HEK293T (cell line): ENCODE results near the gene PIM1.

ENCODE experiments used
- CTCF ChIA-PET: fragments of 350-600 bp; formaldehyde crosslinking; extraction: SDS; loops from one replicate; lab custom pipeline; 2021; ENCODE audit warnings: antibody characterized with exemption, inconsistent platforms; lab: Yijun Ruan, JAX
- POLR2A ChIA-PET: fragments of 350-600 bp; formaldehyde crosslinking; extraction: SDS; loops from one replicate; lab custom pipeline; 2020; ENCODE audit warnings: antibody characterized with exemption, inconsistent platforms; lab: Yijun Ruan, JAX
- DNase-seq: peaks from one replicate; pipeline ENCODE4 v3.0.0; 2012; ENCODE audit warnings: mixed read lengths; ENCODE audit errors: extremely low spot score
- ARNT ChIP-seq: fragments of 450-650 bp; IDR thresholded peaks from 2 replicates; pipeline ENCODE4 v1.6.1; 2017; ENCODE audit warnings: mild to moderate bottlenecking
- BHLHE40 ChIP-seq: fragments of 450-650 bp; IDR thresholded peaks from 2 replicates; pipeline ENCODE4 v1.6.1; 2016; ENCODE audit warnings: mild to moderate bottlenecking, moderate library complexity, borderline replicate concordance
- CTBP1 ChIP-seq: fragments of 450-650 bp; IDR thresholded peaks from 2 replicates; pipeline ENCODE4 v1.6.1; 2016; ENCODE audit warnings: borderline replicate concordance
- ELF4 ChIP-seq: fragments of 450-650 bp; IDR thresholded peaks from 2 replicates; pipeline ENCODE4 v1.6.1; 2017; ENCODE audit warnings: antibody characterized with exemption
- FOXA1 ChIP-seq: fragments of 450-650 bp; IDR thresholded peaks from 2 replicates; pipeline ENCODE4 v1.6.1; 2016; ENCODE audit warnings: mild to moderate bottlenecking
- FOXK2 ChIP-seq: fragments of 450-650 bp; IDR thresholded peaks from 2 replicates; pipeline ENCODE4 v1.6.1; 2016; ENCODE audit warnings: mild to moderate bottlenecking
- FOXM1 ChIP-seq: fragments of 450-650 bp; IDR thresholded peaks from 2 replicates; pipeline ENCODE4 v1.6.1; 2017; ENCODE audit warnings: mild to moderate bottlenecking, borderline replicate concordance
- HDGF ChIP-seq: fragments of 450-650 bp; IDR thresholded peaks from 2 replicates; pipeline ENCODE4 v1.6.1; 2017; ENCODE audit warnings: antibody characterized with exemption, borderline replicate concordance
- L3MBTL2 ChIP-seq: fragments of 450-650 bp; conservative IDR thresholded peaks from 2 replicates; pipeline ENCODE4 v1.6.1; 2016; ENCODE audit warnings: mild to moderate bottlenecking
- LEF1 ChIP-seq: fragments of 450-650 bp; IDR thresholded peaks from 2 replicates; pipeline ENCODE4 v1.6.1; 2017; ENCODE audit warnings: mild to moderate bottlenecking, borderline replicate concordance
- NFRKB ChIP-seq: fragments of 450-650 bp; IDR thresholded peaks from 2 replicates; pipeline ENCODE4 v1.6.1; 2016; ENCODE audit warnings: mild to moderate bottlenecking, moderate library complexity
- PKNOX1 ChIP-seq: fragments of 450-650 bp; IDR thresholded peaks from 2 replicates; pipeline ENCODE4 v1.6.1; 2016
- SP1 ChIP-seq: fragments of 450-650 bp; IDR thresholded peaks from 2 replicates; pipeline ENCODE4 v1.6.1; 2017
- SUZ12 ChIP-seq: fragments of 450-650 bp; IDR thresholded peaks from 2 replicates; pipeline ENCODE4 v1.6.1; 2016; ENCODE audit warnings: mild to moderate bottlenecking
- TARDBP ChIP-seq: fragments of 450-650 bp; IDR thresholded peaks from 2 replicates; pipeline ENCODE4 v1.6.1; 2016
- ZNF384 ChIP-seq: fragments of 450-650 bp; IDR thresholded peaks from 2 replicates; pipeline ENCODE4 v1.6.1; 2016

PIM1 gene

GRCh38 chr6:37141281-37142049, 28.5 kb upstream of the PIM1 start:
- CTCF ChIA-PET = interaction anchor here (0.6 to 0.7 kb wide), 2 partner anchors 23 to 82 kb away, joined by 3 to 6 read pairs; no protein-coding TSS in a partner anchor
- peak; percentile 55; the same call in 1 of the 2 replicates for TF ChIP-seq ZNF384
- TF ChIP-seq TARDBP = no peak
- no peak for DNase-seq
- POLR2A ChIA-PET = interaction anchor here (0.8 to 1.9 kb wide), 4 partner anchors 11 to 29 kb away, joined by 3 to 8 read pairs (median 4); partner anchors contain the start of gene PIM1

- ChIA-PET POLR2A (interaction anchor here (0.8 to 1.9 kb wide), 4 partner anchors 11 to 29 kb away, joined by 3 to 8 read pairs (median 4); partner anchors contain the start of gene PIM1), CTCF (interaction anchor here (0.6 kb wide), 2 partner anchors 22 to 96 kb away, joined by 3 to 8 read pairs; no protein-coding TSS in a partner anchor)
- DNase-seq = no peak
- TF ChIP-seq SP1 (no peak), HDGF (no peak), TARDBP (no peak), PKNOX1 (no peak), ELF4 (no peak), L3MBTL2 (no peak), FOXM1 (no peak), CTBP1 (no peak), FOXA1 (no peak), ZNF384 (no peak), ARNT (no peak), LEF1 (no peak)
Observed at GRCh38 chr6:37142050-37142614, 27.8 kb upstream of the PIM1 start.

GRCh38 chr6:37143585-37143984, 26.4 kb upstream of the PIM1 start:
- TF ChIP-seq FOXK2 (no peak), TARDBP (no peak), CTBP1 (no peak), SP1 (no peak), FOXA1 (no peak), ELF4 (no peak), L3MBTL2 (no peak), HDGF (no peak), ARNT (no peak)
- CTCF ChIA-PET = no interaction called here
- DNase-seq = no peak
- POLR2A ChIA-PET = no interaction called here

GRCh38 chr6:37145443-37145842, 24.5 kb upstream of the PIM1 start:
- no peak for TF ChIP-seq HDGF
- TF ChIP-seq FOXM1 = no peak
- no peak for TF ChIP-seq FOXA1
- no peak for TF ChIP-seq ELF4
- TF ChIP-seq ZNF384 = no peak
- TF ChIP-seq LEF1 = no peak
- no peak for TF ChIP-seq ARNT
- no peak for TF ChIP-seq CTBP1
- TF ChIP-seq SUZ12 = no peak
- TF ChIP-seq FOXK2 = no peak
- no peak for TF ChIP-seq PKNOX1
- TF ChIP-seq TARDBP = no peak
- POLR2A ChIA-PET = interaction anchor here (1.0 kb wide), 1 partner anchor 8 kb away, joined by 3 read pairs; no protein-coding TSS in a partner anchor
- CTCF ChIA-PET = no interaction called here
- DNase-seq = no peak

- DNase-seq = no peak
- ChIA-PET CTCF (no interaction called here), POLR2A (no interaction called here)
- TF ChIP-seq L3MBTL2 (no peak), ELF4 (no peak), SUZ12 (no peak), TARDBP (no peak), PKNOX1 (no peak), SP1 (no peak), FOXA1 (no peak), BHLHE40 (no peak), ARNT (no peak)
Observed at GRCh38 chr6:37146735-37147157, 23.2 kb upstream of the PIM1 start.

- POLR2A ChIA-PET = interaction anchor here (0.6 kb wide), 1 partner anchor 471 kb away, joined by 3 read pairs; the partner anchor contains the start of gene CDKN1A
- CTCF ChIA-PET = no interaction called here
- TF ChIP-seq L3MBTL2 (no peak), HDGF (no peak), NFRKB (no peak), FOXM1 (no peak), SP1 (no peak), SUZ12 (no peak), ARNT (no peak), CTBP1 (no peak), FOXK2 (no peak), ELF4 (no peak), LEF1 (no peak), PKNOX1 (no peak), ZNF384 (no peak), FOXA1 (no peak), BHLHE40 (no peak), TARDBP (no peak)
- DNase-seq = no peak
Observed at GRCh38 chr6:37149745-37150144, 20.2 kb upstream of the PIM1 start.
